Activated CD4-positive, alpha-beta T cell treated with anti-CD3 and anti-CD28 coated beads, Interleukin-2, amount 50 U/mL, for 4 hours (primary cell): ENCODE results near the gene ARHGAP29.

ENCODE experiments used
- DNase-seq, 2 experiments: peaks; one replicate each; pipeline ENCODE4 v3.0.0-alpha.2; 2020

ARHGAP29 gene

DNA sequence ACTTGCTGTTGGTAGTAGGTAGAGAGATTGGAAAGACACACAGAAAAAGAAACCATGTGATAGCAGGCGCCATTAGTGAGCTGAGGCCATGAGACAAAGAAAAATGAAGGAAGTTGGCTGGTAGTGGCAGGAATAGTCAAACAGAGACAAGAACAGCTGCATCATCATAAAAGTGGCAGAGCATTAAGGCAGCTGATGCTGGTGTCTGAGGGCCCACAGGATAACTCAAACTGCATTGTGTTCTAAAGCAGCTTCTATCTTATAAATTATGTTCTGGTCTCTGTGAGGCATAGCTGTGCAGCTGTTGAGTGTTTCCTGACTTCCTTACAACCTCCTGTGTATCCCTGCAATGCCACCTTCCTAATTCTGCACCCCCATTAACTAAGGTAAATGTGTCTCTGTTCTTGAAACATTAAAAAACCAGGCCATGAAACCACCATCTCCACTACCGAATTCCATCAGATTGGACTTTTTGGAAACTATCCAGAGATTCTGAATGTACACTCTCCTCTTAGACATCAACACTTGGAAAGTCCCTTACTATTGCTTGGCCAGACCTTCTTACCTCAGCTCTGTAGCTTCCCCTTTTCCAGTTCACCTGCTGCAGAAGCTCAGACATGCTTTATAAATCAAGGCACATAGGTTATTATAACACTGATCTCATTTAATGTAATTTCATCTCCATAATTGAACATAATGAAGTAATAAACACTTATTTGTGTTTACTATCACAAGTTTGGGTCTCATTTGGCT, 23.4 kb upstream of the ARHGAP29 start:
- no peak for DNase-seq

DNA sequence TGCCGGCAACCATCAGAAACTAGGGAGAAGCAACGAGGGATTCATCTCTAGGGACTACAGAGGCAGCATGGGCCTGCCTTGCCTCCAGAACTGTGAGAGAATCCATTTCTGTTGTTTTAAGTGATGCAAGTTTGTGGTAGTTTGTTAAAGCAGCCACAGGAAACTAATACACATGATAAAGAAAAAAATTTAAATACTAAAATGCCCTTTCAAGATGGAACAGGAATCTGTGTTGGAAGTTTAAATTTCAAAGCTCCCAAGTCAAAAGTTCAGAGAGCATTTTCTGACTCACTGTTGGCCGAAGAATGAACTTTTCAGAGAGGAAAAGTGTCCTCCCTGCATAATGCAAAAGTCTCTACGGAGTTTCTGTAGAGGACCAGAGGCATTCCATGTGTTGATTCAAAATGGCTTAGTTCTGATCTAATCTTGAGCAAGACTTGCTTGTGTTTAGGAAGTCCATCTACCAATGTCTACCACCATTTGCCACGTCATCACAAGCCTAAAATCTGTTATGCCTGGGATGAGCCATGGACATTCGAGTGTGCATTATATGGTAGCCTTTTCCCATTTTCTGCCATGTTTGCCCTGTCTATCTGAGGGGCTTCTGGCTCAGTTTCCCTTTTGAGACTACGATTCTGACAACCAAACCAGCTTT, 22.4 kb upstream of the ARHGAP29 start:
- DNase-seq: no peak

DNA sequence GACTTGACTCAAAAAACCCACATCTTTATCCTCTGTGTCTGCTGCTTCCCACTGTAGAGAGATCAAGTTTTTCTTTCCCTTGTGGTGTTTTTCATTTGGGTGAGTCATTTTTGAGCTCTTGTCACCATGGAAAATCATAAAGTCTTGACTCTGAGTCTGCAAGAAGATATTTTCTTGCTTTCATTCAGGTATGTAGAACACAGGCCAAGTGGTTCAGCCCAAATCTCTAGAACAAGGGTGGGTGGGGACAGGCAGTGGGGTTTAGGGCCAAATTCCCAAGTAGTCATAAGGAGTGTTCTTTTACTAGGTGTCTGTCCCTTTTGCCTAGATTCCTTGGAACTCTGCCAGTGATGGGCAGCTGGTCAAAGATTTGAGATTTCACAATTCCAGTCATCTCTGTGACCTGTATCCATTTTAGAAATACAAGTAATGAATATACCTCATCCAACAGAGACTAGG, 21.5 kb upstream of the ARHGAP29 start:
- no peak for DNase-seq

DNA sequence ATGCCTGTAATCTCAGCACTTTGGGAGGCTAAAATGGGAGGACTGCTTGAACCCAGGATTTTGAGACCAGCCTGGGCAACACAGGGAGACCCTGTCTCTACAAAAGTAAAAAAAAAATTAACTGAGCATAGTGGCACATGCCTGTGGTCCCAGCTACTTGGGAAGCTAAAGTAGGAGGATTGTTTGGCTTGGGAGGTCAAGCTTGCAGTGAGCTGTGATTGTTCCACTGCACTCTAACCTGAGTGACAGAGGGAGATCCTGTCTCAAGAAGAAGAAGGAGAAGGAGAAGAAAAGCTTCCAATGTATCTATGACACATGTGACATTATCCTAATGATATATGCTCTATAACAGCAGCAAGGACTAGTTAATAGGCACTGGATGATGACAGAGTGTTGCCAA, 20.1 kb upstream of the ARHGAP29 start:
- DNase-seq: no peak

DNA sequence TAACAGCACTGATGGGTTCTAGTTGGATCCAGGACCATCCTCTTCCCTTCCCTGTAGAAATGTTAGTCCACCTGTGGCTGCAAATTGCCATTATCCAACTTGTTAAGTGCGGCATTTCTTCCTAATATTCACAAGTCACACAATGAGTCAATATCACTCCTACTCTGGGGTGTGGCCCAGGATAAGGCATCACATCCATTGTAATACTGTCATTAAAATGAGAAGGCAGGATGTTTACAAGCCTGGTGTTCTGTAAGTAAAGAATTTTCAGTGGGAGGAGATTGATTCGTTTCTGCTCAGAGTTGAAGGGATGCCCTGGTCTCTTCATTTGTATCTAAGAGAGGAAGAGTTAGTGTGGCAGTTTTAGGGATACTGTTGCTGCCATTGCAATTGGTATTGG, 18.1 kb upstream of the ARHGAP29 start:
- DNase-seq: no peak

DNA sequence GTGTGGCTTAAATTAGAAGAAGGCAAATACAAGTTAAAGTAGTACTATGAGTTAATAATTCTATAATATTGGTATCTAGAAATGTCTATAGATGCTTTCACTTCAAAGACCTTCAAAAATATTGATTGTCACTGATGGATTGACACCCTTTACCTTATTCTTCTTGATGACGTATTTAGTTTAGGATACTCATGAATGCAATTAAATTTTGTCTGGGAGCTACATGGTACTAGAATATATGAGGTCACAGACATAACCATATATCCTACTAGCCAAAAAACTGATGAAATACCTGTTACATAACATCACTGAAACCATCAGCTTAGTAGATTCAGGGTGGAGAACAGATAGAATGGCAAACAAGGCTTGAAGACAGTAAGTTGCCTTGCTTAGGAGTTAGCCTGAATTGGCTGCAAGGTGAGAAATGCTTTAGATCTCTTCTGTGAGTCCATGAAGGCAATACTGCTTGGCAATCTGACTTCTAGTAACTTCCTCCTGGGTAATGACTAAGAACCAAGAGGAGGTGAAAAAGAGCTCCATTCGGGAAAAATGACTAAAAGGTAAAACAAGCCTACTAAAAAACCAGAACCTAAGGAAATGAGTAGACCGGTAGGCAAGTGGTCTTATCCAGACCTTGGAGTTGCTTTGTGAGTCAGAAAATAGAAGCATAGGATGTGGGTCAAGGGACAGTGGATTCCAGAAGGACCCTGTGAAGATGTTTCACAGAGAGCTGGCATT, 16.9 kb upstream of the ARHGAP29 start:
- no peak for DNase-seq

DNA sequence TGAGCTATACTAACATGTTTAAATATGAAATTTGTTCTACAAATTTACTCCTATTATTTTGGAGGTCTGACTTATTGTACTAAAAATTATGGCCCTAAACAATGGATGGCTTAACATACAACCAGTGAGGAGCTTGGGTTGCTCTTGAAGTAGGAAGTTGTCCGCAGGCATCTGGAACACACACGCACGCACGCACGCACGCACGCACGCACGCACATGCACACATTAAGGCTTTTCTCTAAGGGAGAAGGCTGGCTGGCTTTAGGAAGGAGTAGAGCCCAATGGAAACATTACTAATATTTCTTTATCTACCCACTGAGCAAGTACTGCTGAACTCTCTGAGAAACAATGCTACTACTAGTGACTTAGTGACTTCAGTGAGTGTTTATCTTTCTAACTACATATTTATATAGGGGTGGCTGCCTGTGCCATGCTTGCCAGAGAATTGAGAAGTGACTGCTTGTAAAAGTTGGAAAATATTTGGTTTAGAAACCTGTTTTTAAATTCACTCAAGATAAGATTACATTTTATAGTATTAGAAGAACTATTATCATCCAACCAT, 16.2 kb upstream of the ARHGAP29 start:
- DNase-seq: no peak

DNA sequence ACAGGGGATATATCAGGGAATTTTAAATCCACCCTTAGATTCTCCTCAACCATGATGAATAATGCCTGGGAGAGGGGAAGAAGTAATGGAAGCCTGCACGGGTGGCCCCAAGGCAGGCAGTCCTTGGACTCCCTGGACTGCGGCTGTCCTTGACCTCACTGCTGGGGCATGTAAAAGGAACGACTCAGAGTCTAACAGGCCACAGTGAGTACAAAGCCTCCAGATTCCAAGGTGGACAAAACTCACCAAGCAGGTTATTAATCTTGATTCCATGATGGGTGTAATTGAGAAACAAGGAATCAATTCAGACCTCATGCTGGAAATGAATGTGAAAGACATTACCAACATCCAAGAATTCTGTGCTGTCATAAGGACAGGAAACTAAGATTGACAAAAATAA, 13.0 kb upstream of the ARHGAP29 start:
- no peak for DNase-seq

DNA sequence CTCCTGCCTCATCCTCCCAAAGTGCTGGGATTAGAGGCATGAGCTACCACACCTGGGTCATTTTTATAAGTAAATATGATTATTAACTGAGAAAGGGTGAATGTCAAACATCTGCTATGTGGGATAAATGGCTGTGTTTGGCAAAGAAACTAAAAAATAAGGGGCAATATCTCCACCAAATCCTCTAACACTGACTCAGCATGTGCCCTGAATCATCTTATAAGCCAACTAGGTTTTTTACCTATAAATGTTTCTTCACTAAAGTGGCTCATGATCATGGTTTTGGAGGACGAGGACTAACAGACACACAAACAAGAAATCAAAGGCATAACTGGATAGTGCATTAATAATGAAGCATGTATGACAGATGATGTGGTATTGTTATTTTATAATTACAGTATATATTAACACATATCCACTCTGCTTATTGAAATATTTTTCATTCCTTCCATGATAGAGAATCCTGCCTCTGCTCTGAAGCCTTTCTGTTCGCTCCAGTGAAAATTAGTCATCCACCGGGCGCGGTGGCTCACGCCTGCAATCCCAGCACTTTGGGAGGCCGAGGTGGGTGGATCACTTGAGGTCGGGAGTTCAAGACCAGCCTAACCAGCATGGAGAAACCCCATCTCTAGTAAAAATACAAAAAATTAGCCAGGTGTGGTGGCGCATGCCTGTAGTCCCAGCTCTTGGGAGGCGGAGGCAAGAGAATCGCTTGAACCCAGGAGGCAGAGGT, 11.7 kb upstream of the ARHGAP29 start:
- DNase-seq: no peak

DNA sequence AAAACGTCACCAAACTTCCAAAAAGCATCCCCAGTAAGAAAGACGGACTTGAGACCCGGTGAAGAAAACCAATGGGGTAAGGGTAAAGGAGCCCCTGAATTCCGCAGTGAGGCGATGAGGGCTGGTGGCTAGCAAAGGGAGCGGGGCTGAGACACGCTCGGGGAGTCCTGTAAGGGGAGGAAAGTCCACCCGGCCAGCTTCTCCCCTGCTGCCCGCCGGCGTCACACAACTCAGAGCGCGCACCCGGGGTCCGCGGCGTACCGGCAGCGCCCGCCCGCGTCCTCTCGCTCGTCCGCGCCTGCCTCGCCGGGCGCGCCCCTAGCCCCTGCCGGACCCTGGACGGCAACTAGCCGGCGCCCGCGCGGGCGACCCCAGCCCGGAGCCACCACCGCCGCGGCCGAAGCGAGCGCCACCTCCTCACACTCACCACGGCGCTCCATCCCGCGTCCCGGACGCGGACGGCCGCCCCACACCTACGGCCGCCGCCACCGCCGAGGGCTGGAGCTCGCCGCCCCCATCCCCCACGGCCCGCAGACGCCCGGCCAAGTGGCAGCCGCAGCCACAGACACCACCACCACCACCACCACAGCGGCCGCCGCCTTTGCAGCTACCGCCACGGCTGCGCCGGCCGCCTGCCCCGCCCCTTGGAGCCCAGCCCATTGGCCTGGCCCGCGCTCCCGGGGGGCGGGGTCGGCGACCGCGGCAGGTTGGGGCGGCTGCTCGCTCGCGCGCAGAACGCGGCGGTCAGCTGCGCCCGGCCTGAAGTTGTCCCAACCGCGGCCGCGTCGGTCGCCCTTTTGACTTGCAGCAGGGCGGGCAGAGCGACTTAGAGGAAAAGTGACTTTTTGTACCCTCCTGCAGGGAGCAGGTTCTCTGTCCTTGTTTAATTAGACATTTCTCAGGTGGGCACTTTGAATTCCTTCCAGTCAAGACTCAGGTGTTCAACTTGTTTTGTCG, 10.0 kb upstream of the ARHGAP29 start:
- DNase-seq: no peak

DNA sequence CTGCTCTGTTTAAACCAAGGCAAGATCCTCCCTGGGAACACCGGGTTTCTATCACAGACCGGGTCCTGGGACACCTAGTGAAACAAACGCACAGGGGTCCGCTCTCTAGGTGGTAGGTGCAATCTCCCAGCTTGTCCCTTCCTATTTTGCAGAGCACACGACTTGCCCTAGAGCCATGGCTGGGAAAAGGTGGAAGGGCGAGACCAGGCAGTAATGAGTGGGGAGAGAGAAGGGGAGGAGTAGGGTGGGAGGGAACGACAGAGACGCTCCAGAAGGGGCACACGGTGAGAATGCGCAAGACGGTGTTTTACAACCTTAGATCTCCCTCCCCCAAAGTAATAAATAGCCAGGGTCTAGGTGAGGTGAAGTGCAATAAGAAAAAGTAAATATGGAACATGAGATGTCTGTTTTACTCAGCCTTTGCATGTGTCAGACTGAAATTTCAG, 9.3 kb upstream of the ARHGAP29 start:
- DNase-seq: no peak

DNA sequence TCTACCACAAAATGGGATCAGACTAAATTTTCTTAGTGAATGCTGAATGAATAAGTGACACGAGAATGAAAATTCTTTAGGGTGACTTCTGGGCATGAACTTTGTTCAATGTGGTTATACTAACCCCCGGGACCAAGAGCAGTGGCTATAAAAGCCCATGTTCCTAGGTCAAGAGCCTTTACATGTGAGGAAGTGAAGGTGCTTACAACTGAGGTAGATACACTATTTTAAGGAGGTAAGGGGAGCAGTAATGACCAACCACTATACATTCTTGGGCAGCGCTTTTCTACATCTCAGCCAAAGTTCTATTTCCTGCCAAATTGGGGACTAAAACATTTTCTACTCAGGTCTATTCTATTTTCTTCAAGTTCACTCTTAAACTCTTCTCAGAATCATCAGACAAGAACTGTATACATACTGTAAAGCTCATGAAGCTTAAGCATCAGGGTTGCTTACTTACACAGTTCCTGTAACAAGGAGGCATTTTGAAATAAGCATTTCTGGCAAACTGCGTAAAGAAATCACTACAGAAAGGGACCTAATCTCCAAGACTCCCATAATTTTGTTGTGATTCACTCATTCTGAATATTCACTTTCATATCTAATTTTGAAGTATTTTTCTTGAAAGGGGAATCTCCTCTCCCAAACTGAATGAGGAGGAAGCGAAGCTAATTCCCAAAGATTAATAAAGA, 8.5 kb upstream of the ARHGAP29 start:
- DNase-seq: no peak

DNA sequence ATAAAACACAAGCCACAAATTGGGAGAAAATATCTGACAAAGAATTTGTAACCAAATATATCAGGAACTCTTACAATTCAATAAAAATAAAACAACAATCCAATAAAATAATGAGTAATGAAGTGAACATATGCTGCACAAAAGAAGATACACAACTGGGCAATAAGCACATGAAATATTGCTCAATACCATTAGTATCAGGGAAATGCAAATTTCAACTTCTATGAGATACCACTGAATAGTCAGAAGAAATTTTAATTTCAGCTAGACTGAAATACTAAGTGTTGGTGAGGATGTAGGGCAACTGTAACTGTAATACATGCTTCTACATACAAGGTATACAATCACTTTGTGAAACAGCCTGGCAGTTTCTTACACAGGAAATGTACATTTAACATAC, 7.4 kb upstream of the ARHGAP29 start:
- no peak for DNase-seq

DNA sequence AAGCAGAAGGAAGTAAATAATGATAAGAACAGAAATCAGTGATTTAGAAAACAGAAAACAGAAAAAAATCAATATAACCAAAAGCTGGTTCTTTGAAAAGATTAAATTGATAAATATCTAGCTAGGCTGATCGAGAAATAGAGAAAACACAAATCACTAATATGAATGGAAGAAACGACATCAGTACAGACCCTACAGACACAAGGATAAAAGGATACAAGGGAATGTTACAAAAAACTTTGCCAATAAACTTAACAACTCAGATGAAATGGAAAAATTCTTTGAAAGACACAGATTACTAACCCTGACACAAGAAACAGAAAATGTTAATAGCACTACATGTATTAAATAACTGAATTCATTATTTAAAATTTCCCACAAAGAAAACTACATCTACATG, 6.3 kb upstream of the ARHGAP29 start:
- no peak for DNase-seq

DNA sequence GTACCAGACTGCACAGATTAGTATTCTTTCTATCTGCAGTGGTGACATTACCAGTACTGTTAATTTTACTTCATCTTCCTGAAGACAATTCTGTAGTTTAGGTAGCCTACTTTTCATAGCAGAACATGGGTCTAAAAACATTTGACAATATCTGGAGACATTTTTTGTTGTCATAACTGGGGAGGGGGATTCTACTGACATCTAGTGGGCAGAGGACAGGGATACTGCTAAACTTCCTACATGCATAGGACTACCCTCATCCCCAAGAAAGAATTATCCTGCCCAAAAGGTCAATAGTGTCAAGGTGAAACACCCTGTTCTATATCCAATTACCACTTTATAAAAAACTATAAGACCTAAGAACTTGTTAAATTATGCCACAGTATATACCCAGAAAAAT, 3.4 kb upstream of the ARHGAP29 start:
- no peak for DNase-seq

DNA sequence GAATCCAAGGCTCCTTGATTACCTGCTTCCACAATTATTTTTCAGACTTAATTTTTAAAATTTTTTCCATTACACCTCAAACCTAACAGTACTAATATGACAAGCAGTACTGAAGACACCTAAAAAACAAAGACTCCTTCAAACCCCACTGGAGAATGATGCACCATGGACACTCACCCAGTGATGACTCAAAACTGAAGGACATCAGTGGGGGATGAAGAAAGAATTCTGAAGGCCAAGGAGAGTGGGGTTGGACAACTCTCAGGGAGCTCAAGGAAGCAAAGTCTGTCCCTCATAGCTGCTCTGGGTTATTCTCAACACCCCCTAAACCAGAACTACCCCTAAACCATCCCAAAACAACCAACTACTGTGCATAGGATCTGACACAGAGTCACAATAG, 2.4 kb upstream of the ARHGAP29 start:
- no peak for DNase-seq

DNA sequence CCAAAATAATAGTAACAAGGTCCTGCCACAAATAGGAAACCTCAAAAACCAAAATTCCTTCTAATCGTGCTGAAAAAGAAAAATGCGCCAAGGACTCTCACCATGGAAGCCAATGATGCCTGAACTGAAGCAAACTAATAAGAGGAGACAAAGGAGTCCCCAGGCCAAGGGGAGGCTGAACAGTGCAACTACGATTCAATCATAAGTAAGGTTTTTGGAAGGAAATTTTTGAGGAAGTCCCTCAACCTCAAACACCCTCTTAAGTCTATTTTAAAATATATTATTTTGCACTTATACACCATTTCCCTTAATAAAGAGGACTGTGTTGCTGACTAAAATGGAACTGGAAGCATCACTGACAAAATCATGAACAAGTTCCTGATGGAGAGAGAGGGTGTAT, 1.7 kb upstream of the ARHGAP29 start:
- no peak for DNase-seq

DNA sequence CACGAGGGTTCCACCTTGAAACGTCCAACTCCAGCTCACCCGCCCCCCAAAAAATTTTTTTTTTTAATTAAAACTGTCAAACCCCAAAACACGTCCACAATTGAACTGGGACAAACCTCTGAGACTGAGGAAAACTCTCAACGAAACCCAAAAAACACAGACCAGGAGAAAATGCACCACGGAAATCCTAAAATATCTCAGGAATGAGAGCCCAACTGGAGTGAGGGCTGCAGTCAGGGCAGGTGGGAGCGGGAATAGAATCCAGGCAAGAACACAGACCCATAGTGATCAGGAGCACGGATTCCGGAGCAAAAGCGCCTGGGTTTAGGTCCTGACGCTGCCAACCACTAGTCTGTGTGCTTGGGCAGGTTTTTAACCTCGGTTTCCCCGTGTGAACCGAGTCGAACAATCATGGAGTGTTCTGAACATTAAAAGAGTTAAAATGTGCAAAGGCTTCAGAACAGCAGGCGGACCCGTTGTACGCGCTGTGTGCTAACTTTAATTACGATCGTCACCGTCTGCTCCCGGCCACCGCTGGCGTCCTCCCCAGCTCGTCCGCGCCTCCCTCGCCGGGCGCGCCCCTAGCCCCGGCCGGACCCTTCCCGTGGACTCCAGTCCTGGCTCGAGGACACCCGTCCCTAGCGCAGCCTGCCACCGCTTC, 624 bp downstream of the ARHGAP29 start:
- no peak for DNase-seq

DNA sequence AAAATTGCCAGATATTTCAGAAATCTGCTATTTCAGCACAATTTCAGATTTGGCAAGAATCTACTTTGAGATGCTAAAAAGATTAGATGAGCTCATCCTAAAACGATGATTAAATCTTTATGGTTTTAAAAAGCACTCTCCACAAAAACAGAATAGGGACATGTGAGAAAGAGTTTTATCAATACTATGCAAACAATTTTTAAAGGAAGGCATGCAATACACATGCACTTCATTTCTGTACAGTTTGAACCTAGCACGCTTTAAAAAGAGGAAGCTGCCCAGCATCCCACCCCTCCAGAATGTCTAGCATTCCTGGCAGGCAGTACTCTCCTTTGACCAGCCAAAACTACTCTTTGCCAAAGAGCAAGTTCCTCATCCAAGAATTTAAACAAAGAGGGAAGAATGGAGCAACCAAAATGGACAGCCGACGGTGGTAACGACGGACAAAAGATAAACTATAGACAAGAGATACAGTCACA, 1.3 kb downstream of the ARHGAP29 start:
- DNase-seq: no peak
